BJ (cell line): Measurements from ENCODE around the gene CHM. TPM values are rescaled to one million over a fixed set of nuclear protein-coding genes. Genes with fewer than 3 reads are reported as not detected.
"Not testable (repeated sequence)": the region's sequence is repeated elsewhere in the genome, so short reads cannot be mapped to it uniquely, and the experiment has no call there.

Experiments used
- CTCF ChIA-PET: fragments of 350-600 bp; formaldehyde crosslinking; extraction: SDS; loops from one replicate; lab custom pipeline; 2021; ENCODE audit warnings: antibody characterized with exemption, inconsistent platforms; lab: Yijun Ruan, JAX
- POLR2A ChIA-PET: fragments of 300-600 bp; sonication (Branson Sonifier 250); formaldehyde crosslinking; extraction: SDS; loops from one replicate; lab custom pipeline; 2021; ENCODE audit warnings: antibody characterized with exemption; lab: Charles Lee
- DNase-seq: peaks from one replicate; pipeline ENCODE4 v3.0.0-alpha.2; 2011; ENCODE audit warnings: low read depth
- H3K27me3 ChIP-seq: 2 replicates; pipeline ENCODE4 v1.6.0; 2011; ENCODE audit warnings: low read length; ENCODE audit not compliant: control insufficient read depth, insufficient read depth
- H3K36me3 ChIP-seq: 2 replicates; pipeline ENCODE4 v1.5.1; 2011; ENCODE audit warnings: low read length; ENCODE audit not compliant: control insufficient read depth, insufficient read depth
- H3K4me3 ChIP-seq: 2 replicates; pipeline ENCODE4 v1.5.1; 2011; ENCODE audit warnings: low read depth, mild to moderate bottlenecking, control low read depth, low read length
- polyA plus RNA-seq: library from polyadenylated mRNA; depleted of rRNA; stranded (reverse); fragments of >200 nt; gene quantifications from 2 replicates; pipeline ENCODE4 v1.2.3, GENCODE V29; 2011
- TF ChIP-seq, protein P1 (sequence below): IDR thresholded peaks from 2 replicates; pipeline ENCODE4 v1.5.1; 2011; ENCODE audit warnings: low read depth, mild to moderate bottlenecking, control low read depth, inconsistent platforms, low read length, moderate library complexity; ENCODE audit not compliant: insufficient read depth

CHM gene
- polyA plus RNA-seq, 1 experiment = 8.2 TPM

DNA sequence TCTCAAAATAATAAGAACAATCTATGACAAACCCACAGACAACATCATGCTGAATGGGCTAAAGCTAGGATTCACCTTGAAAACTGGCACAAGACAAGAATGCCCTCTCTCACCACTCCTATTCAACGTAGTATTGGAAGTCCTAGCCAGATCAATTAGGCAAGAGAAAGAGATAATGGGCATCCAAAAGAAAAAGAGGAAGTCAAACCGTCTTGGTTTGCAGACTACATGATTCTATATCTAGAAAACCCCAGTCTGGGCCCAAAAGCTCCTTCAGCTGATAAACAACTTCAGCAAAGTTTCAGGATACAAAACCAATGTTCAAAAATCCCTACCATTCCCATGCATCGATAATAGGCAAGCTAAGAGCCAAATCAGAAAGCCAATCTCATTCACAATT, 59.0 kb downstream of the CHM start:
- ChIA-PET CTCF (no interaction called here), POLR2A (no interaction called here)
- no peak overlapping the region for H3K4me3 ChIP-seq
- DNase-seq = no peak
- TF ChIP-seq, protein P1, sequence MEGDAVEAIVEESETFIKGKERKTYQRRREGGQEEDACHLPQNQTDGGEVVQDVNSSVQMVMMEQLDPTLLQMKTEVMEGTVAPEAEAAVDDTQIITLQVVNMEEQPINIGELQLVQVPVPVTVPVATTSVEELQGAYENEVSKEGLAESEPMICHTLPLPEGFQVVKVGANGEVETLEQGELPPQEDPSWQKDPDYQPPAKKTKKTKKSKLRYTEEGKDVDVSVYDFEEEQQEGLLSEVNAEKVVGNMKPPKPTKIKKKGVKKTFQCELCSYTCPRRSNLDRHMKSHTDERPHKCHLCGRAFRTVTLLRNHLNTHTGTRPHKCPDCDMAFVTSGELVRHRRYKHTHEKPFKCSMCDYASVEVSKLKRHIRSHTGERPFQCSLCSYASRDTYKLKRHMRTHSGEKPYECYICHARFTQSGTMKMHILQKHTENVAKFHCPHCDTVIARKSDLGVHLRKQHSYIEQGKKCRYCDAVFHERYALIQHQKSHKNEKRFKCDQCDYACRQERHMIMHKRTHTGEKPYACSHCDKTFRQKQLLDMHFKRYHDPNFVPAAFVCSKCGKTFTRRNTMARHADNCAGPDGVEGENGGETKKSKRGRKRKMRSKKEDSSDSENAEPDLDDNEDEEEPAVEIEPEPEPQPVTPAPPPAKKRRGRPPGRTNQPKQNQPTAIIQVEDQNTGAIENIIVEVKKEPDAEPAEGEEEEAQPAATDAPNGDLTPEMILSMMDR = no peak
- H3K27me3 ChIP-seq = no peaks in the 10 kb centered on the region
- no peaks in the 10 kb centered on the region; the same call in 1 of the 2 replicates for H3K36me3 ChIP-seq

DNA sequence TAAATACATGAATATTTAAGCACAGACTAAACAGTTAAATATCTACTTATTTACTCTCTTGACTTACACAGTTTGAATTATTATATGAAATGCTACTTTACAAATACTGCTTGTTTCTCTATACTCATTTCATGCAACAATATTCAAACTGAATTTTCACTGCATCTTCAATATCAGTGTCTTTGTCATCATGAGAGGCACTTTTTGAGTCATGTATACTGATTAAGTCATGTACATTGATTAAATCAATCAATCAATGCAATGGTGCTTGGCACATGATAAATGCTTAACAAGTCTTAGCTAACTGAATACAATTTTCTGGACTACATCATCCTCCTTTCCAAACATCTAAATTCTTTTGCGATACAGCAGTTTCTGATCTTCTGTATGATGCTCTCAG, 67.1 kb downstream of the CHM start:
- H3K27me3 ChIP-seq = no peaks in the 10 kb centered on the region
- no peaks in the 10 kb centered on the region for H3K36me3 ChIP-seq
- DNase-seq = no peak
- H3K4me3 ChIP-seq = no peak overlapping the region
- CTCF ChIA-PET = no interaction called here
- TF ChIP-seq, protein P1 = no peak
- POLR2A ChIA-PET = no interaction called here

DNA sequence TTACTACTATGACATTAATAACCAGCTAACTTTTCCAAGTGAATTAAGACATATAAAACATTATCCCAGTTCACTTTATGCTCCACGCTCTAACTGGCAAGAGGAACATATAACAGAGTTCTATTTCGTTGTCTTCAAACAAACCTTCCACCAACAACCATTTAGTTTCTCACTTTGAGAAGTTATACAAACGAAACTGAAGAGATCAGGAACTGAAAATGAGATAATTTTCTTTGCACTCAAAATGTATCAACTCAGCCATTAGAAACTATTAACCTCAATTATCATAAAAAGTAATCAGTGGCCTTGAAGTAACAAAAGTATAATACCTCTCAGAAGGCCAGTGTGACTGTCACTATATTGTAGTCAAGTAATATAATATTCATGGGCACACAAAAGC, 70.1 kb downstream of the CHM start:
- ChIA-PET CTCF (no interaction called here), POLR2A (no interaction called here)
- Histone ChIP-seq H3K36me3 (no peaks in the 10 kb centered on the region), H3K4me3 (no peak overlapping the region), H3K27me3 (no peaks in the 10 kb centered on the region)
- no peak for DNase-seq
- TF ChIP-seq, protein P1 = no peak

DNA sequence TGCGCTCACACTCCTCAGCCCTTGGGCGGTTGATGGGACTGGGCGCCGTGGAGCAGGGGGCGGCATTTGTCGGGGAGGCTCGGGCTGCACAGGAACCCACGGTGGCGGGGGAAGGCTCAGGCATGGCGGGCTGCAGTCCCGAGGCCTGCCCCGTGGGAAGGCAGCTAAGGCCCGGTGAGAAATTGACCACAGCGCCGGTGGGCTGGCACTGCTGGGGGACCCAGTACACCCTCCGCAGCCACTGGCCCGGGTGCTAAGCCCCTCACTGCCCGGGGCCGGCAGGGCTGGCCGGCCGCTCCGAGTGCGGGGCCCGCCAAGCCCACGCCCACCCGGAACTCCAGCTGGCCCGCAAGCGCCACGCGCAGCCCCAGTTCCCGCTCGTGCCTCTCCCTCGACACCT, 75.0 kb downstream of the CHM start:
- H3K36me3 ChIP-seq, DNase-seq, H3K4me3 ChIP-seq, POLR2A ChIA-PET, CTCF ChIA-PET, H3K27me3 ChIP-seq: not testable (repeated sequence)

DNA sequence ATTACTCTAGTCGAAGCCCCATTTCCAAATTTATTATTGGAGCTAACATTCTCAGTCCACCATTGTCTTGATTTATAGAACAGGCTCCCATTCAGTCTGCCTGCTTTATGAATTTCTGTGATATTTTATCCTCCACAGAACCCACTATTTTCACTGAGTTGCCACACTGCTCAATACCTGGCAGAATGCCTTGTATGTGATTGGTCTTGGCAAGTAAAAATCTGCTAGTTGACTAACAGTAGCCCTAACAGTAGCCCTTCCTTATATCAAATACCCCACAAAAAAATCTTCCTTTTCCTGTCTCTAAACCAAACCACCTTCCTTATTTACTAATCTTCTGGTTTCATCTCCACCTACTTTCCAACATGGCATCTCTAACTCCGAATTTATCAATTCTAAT, 82.6 kb downstream of the CHM start:
- no peak for DNase-seq
- H3K27me3 ChIP-seq = no peaks in the 10 kb centered on the region
- ChIA-PET CTCF (no interaction called here), POLR2A (no interaction called here)
- TF ChIP-seq, protein P1 = no peak
- no peak overlapping the region for H3K4me3 ChIP-seq
- H3K36me3 ChIP-seq = no peaks in the 10 kb centered on the region

DNA sequence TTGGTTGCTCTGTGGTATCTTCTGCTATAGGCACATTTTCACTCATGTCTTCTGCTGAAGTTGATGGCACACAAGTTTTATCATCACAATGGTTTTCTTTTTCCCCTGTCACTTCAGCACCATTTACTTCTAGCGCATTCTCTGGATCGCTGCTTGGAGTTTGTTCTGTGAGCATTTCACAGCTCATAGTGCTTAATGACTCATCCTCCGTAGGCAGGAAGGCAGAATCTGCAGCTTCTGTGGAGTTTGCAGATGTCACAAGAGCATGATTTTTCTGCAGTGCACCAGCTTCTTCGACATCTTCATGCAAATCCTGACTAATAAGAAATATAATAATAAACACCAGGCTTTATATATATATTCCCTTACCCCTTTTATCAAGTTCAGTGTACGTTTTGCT, 83.6 kb downstream of the CHM start:
- ChIA-PET CTCF (no interaction called here), POLR2A (no interaction called here)
- no peaks in the 10 kb centered on the region for H3K27me3 ChIP-seq
- TF ChIP-seq, protein P1 = no peak
- DNase-seq = peak; percentile 18
- H3K36me3 ChIP-seq = no peaks in the 10 kb centered on the region
- H3K4me3 ChIP-seq = no peak overlapping the region; the same call in 1 of the 2 replicates
